GM12874 (cell line): Measurements from ENCODE around the gene NUMA1.
A peak's percentile ranks its signal among the peaks of the same experiment; 100 is the strongest.

ENCODE experiments used
- CTCF ChIP-seq: IDR thresholded peaks from 2 replicates; pipeline ENCODE4 v1.5.1; 2011; ENCODE audit warnings: low read depth, mild to moderate bottlenecking, control low read depth, low read length, moderate library complexity; ENCODE audit not compliant: insufficient read depth

Gene NUMA1

GRCh38 chr11:72100009-72100408 is 19.7 kb upstream of the NUMA1 start:
- no peak for TF ChIP-seq CTCF

- TF ChIP-seq CTCF = no peak
Observed at GRCh38 chr11:72098741-72099140, 18.4 kb upstream of the NUMA1 start.

- peak; percentile 84 for TF ChIP-seq CTCF
Observed at GRCh38 chr11:72091292-72091691, 10.9 kb upstream of the NUMA1 start.

- TF ChIP-seq CTCF = no peak
Observed at GRCh38 chr11:72088076-72088808, 7.9 kb upstream of the NUMA1 start.

- no peak for TF ChIP-seq CTCF
Observed at GRCh38 chr11:72085621-72086351, 5.4 kb upstream of the NUMA1 start.

GRCh38 chr11:72084965-72085364 is 4.6 kb upstream of the NUMA1 start:
- no peak for TF ChIP-seq CTCF

- TF ChIP-seq CTCF = no peak
Observed at GRCh38 chr11:72084076-72084475, 3.7 kb upstream of the NUMA1 start.
